IMR-90 (cell line): ENCODE measurements around the gene ARPC1A. TPM values are rescaled to one million over a fixed set of nuclear protein-coding genes. Genes with fewer than 3 reads are reported as not detected.

Experiments
- ATAC-seq: fragments of 200-7000 bp; cut with Tn5 transposase; 2 replicates; pipeline ENCODE4 v1.9.1; 2020; ENCODE audit warnings: low read depth, mild to moderate bottlenecking, moderate library complexity
- BruUV-seq: library from RNA; stranded (reverse); fragments of 400-500 nt; replicated peaks from 2 replicates; lab custom pipeline; 2021; lab: Mats Ljungman, UMichigan
- CTCF ChIA-PET: fragments of 300-600 bp; formaldehyde crosslinking; extraction: SDS; loops from one replicate; lab custom pipeline; 2021; ENCODE audit warnings: antibody characterized with exemption; lab: Yijun Ruan, JAX
- POLR2A ChIA-PET: fragments of 300-600 bp; sonication (Branson Sonifier 250); formaldehyde crosslinking; loops from one replicate; lab custom pipeline; 2022; ENCODE audit warnings: antibody characterized with exemption; ENCODE audit not compliant: unreplicated experiment; lab: Charles Lee
- DNase-seq: peaks from one replicate; pipeline ENCODE4 v3.0.0; 2013
- H2AFZ ChIP-seq: replicated peaks from 2 replicates; pipeline ENCODE3; 2013; ENCODE audit warnings: low read length, mild to moderate bottlenecking; ENCODE audit not compliant: poor library complexity
- H2AK5ac ChIP-seq: 2 replicates; pipeline ENCODE4 v1.6.1; 2013; ENCODE audit warnings: low read depth, low read length, inconsistent platforms
- H2AK9ac ChIP-seq: replicated peaks from 2 replicates; pipeline ENCODE3; 2013; ENCODE audit warnings: mild to moderate bottlenecking, low read depth, low read length, moderate library complexity; ENCODE audit not compliant: poor library complexity
- H2BK120ac ChIP-seq: 2 replicates; pipeline ENCODE4 v1.6.1; 2013; ENCODE audit warnings: low read depth, low read length, inconsistent platforms
- H2BK15ac ChIP-seq: 3 replicates; pipeline ENCODE4 v1.6.1; 2013; ENCODE audit warnings: low read depth, low read length, inconsistent platforms
- H2BK20ac ChIP-seq: 2 replicates; pipeline ENCODE4 v1.6.1; 2013; ENCODE audit warnings: low read depth, mild to moderate bottlenecking, inconsistent platforms, low read length, moderate library complexity
- H2BK5ac ChIP-seq: 2 replicates; pipeline ENCODE4 v1.6.1; 2013; ENCODE audit warnings: mild to moderate bottlenecking, low read depth, low read length, inconsistent platforms; ENCODE audit not compliant: poor library complexity, severe bottlenecking
- H3K14ac ChIP-seq: replicated peaks from 2 replicates; pipeline ENCODE4 v1.6.1; 2013; ENCODE audit warnings: low read depth, low read length, inconsistent platforms
- H3K18ac ChIP-seq: 2 replicates; pipeline ENCODE4 v1.6.1; 2013; ENCODE audit warnings: low read depth, low read length, control low read depth
- H3K23ac ChIP-seq: 2 replicates; pipeline ENCODE4 v1.6.1; 2013; ENCODE audit warnings: low read depth, low read length, inconsistent platforms
- H3K27ac ChIP-seq: 2 replicates; pipeline ENCODE4 v1.5.1; 2013; ENCODE audit warnings: mild to moderate bottlenecking, control low read depth, low read length; ENCODE audit not compliant: insufficient read depth
- H3K27me3 ChIP-seq: 2 replicates; pipeline ENCODE4 v1.6.1; 2013; ENCODE audit warnings: low read length; ENCODE audit not compliant: control insufficient read depth, insufficient read depth
- H3K36me3 ChIP-seq: 2 replicates; pipeline ENCODE4 v1.6.1; 2013; ENCODE audit warnings: low read length, mixed read lengths; ENCODE audit not compliant: control insufficient read depth, insufficient read depth
- H3K4ac ChIP-seq: 2 replicates; pipeline ENCODE4 v1.6.1; 2013; ENCODE audit warnings: low read depth, low read length, inconsistent platforms
- H3K4me1 ChIP-seq: 2 replicates; pipeline ENCODE4 v1.6.1; 2013; ENCODE audit warnings: low read length, mixed read lengths; ENCODE audit not compliant: control insufficient read depth, insufficient read depth
- H3K4me2 ChIP-seq: 2 replicates; pipeline ENCODE4 v1.6.1; 2013; ENCODE audit warnings: low read depth, mild to moderate bottlenecking, control low read depth, low read length, moderate library complexity
- H3K4me3 ChIP-seq: 2 replicates; pipeline ENCODE4 v1.5.1; 2013; ENCODE audit warnings: low read depth, mild to moderate bottlenecking, control low read depth, low read length, moderate library complexity; ENCODE audit not compliant: insufficient read depth
- H3K56ac ChIP-seq: 2 replicates; pipeline ENCODE4 v1.6.1; 2013; ENCODE audit warnings: low read length, inconsistent platforms; ENCODE audit not compliant: insufficient read depth; ENCODE audit errors: extremely low read depth
- H3K79me1 ChIP-seq, 2 experiments: 2 replicates each; pipeline ENCODE4 v1.6.1; 2013; ENCODE audit warnings: low read length in 2 of 2, inconsistent platforms in 1 of 2, low read depth in 1 of 2
- H3K9ac ChIP-seq: 2 replicates; pipeline ENCODE4 v1.6.1; 2013; ENCODE audit warnings: low read depth, low read length, control low read depth
- H3K9me1 ChIP-seq: 2 replicates; pipeline ENCODE4 v1.6.1; 2013; ENCODE audit warnings: low read length, inconsistent platforms; ENCODE audit not compliant: insufficient read depth
- H3K9me3 ChIP-seq: 2 replicates; pipeline ENCODE4 v1.6.1; 2013; ENCODE audit warnings: low read length; ENCODE audit not compliant: control insufficient read depth, insufficient read depth
- H4K20me1 ChIP-seq: 2 replicates; pipeline ENCODE4 v1.6.1; 2013; ENCODE audit warnings: low read length, inconsistent platforms; ENCODE audit not compliant: insufficient read depth
- H4K5ac ChIP-seq: 2 replicates; pipeline ENCODE4 v1.6.1; 2013; ENCODE audit warnings: mild to moderate bottlenecking, low read depth, low read length, control low read depth
- H4K8ac ChIP-seq, 2 experiments: 2 replicates each; pipeline ENCODE4 v1.6.1; 2013; ENCODE audit warnings: low read depth in 2 of 2, low read length in 2 of 2, control low read depth in 1 of 2, inconsistent platforms in 1 of 2
- H4K91ac ChIP-seq: 2 replicates; pipeline ENCODE4 v1.6.1; 2013; ENCODE audit warnings: low read depth, low read length, inconsistent platforms; ENCODE audit not compliant: insufficient read depth
- MAZ ChIP-seq: IDR thresholded peaks from 2 replicates; pipeline ENCODE4 v1.6.1; 2012; ENCODE audit warnings: low read depth, mild to moderate bottlenecking, low read length, improper control_type of control experiment, moderate library complexity, borderline replicate concordance
- MXI1 ChIP-seq: IDR thresholded peaks from 2 replicates; pipeline ENCODE4 v1.6.1; 2012; ENCODE audit warnings: low read depth, mild to moderate bottlenecking, low read length, moderate library complexity, borderline replicate concordance
- WGBS, 2 experiments: methylation state at CpG; one replicate each; pipeline versions ENCODE4 v1.1.5 to v1.1.7; 2013; ENCODE audit warnings: missing lambda C conversion rate in 2 of 2; ENCODE audit not compliant: insufficient read length in 1 of 2; ENCODE audit errors: extremely low coverage in 2 of 2; 5-methylcytosine and 5-hydroxymethylcytosine counted together
- dilution Hi-C: fragments of 300-500 bp; cut with HindIII; formaldehyde crosslinking; loops from one replicate; pipeline ENCODE4 v1.14.3; 2018; ENCODE audit warnings: low sequenced_read_pairs; ENCODE audit not compliant: unreplicated experiment
- in situ Hi-C: fragments of 300-500 bp; cut with MboI; formaldehyde crosslinking; loops from 3 replicates; pipeline ENCODE4 v1.14.3; 2019; ENCODE audit warnings: low sequenced_read_pairs, inconsistent platforms, mixed read lengths
- intact Hi-C: fragments of 100-400 bp; cut with micrococcal nuclease; formaldehyde crosslinking; loops from 2 replicates; pipeline ENCODE4 v1.10.0; 2022
- polyA plus RNA-seq, 3 experiments: library from polyadenylated mRNA; depleted of rRNA; stranded (reverse); fragments of >200 nt; gene quantifications; 2 replicates each; pipeline ENCODE4 v1.2.3, GENCODE V29; 2012; ENCODE audit warnings: low replicate concordance in 1 of 3
- total RNA-seq: library from RNA; depleted of rRNA; stranded (reverse); fragments of >200 nt; gene quantifications from 2 replicates; pipeline ENCODE4 v1.2.3, GENCODE V29; 2012

ARPC1A gene
- total and polyA plus RNA-seq, 2 of the 4 experiments (the other 2 are of a cell fraction), result 253 to 327 TPM

GRCh38 chr7:99375070-99375807 lies 49.5 kb downstream of the ARPC1A start:
- H2AK9ac ChIP-seq, result peak overlapping the region; percentile 99
- no peak overlapping the region for H3K18ac ChIP-seq
- H3K79me1 ChIP-seq, result peaks cover 8 to 39% of the 10 kb centered on the region in 2 experiments
- peak overlapping the region; percentile 93 for H3K4me3 ChIP-seq
- H2BK5ac ChIP-seq, result peak overlapping the region; percentile 86
- H3K9ac ChIP-seq, result peak overlapping the region; percentile 84
- H3K4me1 ChIP-seq, result peaks cover 13% of the 10 kb centered on the region
- dilution Hi-C loops (no loop called here), in situ Hi-C loops (no loop called here), intact Hi-C loops (no loop called here)
- H4K8ac ChIP-seq, result peak overlapping the region in 1 of 2 experiments; percentile 64; a peak in 1 of 4 replicates
- H4K20me1 ChIP-seq, result peaks cover 21% of the 10 kb centered on the region
- no peak overlapping the region for H3K56ac ChIP-seq
- ChIA-PET CTCF (no interaction called here), POLR2A (no interaction called here)
- ATAC-seq (peak; percentile 65), DNase-seq (peak; percentile 41)
- H2AK5ac ChIP-seq, result peak overlapping the region; percentile 52
- H2AFZ ChIP-seq, result peak overlapping the region; percentile 94
- H3K27ac ChIP-seq, result peak overlapping the region; percentile 67
- peak overlapping the region; percentile 3; the same call in 1 of the 2 replicates for H4K5ac ChIP-seq
- peaks cover 7% of the 10 kb centered on the region for H3K9me1 ChIP-seq
- WGBS, 2 experiments, result 1% methylated on average over 23 of the region's 58 CpGs; no CpG with 5 or more reads in 1 of the 2 experiments
- no peak overlapping the region for H2BK15ac ChIP-seq
- H2BK120ac ChIP-seq, result peak overlapping the region; percentile 54; the same call in 1 of the 2 replicates
- H3K9me3 ChIP-seq, result no peaks in the 10 kb centered on the region
- H4K91ac ChIP-seq, result peak overlapping the region; percentile 62
- H3K27me3 ChIP-seq, result no peaks in the 10 kb centered on the region
- no peak overlapping the region for H2BK20ac ChIP-seq
- H3K4ac ChIP-seq, result peak overlapping the region; percentile 79
- H3K23ac ChIP-seq, result 0 out of 2 replicates have a peak overlapping the region, but pooled peaks have one; percentile 80
- TF ChIP-seq MAZ (peak; percentile 81), MXI1 (no peak)
- H3K36me3 ChIP-seq, result no peaks in the 10 kb centered on the region; the same call in 1 of the 2 replicates
- H3K14ac ChIP-seq, result no peak overlapping the region; the same call in 1 of the 2 replicates
- no TSS peak for BruUV-seq
- peak overlapping the region; percentile 51; the same call in 1 of the 2 replicates for H3K4me2 ChIP-seq
